SJCRH30 (cell line): ENCODE data around the gene DENND1B. TPM values are rescaled to one million over a fixed set of nuclear protein-coding genes. Genes with fewer than 3 reads are reported as not detected.

Experiments
- DNase-seq, 2 experiments: peaks; one replicate each; pipeline ENCODE4 v3.0.0-alpha.2; 2015 to 2020
- H3K27ac ChIP-seq: fragments of 250-450 bp; sonication (Bioruptor Pico); 2 replicates; pipeline ENCODE4 v1.5.1; 2020; ENCODE audit warnings: mild to moderate bottlenecking, moderate library complexity
- H3K27me3 ChIP-seq: fragments of 250-450 bp; sonication (Bioruptor Pico); 2 replicates; pipeline ENCODE4 v1.5.1; 2020; ENCODE audit warnings: mild to moderate bottlenecking, moderate library complexity
- H3K36me3 ChIP-seq: fragments of 250-450 bp; sonication (Bioruptor Pico); 2 replicates; pipeline ENCODE4 v1.5.1; 2020; ENCODE audit warnings: mild to moderate bottlenecking, moderate library complexity
- H3K4me1 ChIP-seq: fragments of 250-450 bp; sonication (Bioruptor Pico); 2 replicates; pipeline ENCODE4 v1.5.1; 2020; ENCODE audit warnings: mild to moderate bottlenecking, moderate library complexity
- H3K4me3 ChIP-seq: fragments of 250-450 bp; sonication (Bioruptor Pico); 2 replicates; pipeline ENCODE4 v1.5.1; 2020; ENCODE audit warnings: mild to moderate bottlenecking, moderate library complexity
- H3K9me3 ChIP-seq: fragments of 250-450 bp; sonication (Bioruptor Pico); replicated peaks from 2 replicates; pipeline ENCODE4 v1.5.1; 2020; ENCODE audit warnings: mild to moderate bottlenecking, moderate library complexity
- total RNA-seq: library from RNA; depleted of rRNA; stranded (reverse); fragments of >200 nt; shearing (Covaris generic); gene quantifications from 2 replicates; pipeline ENCODE4 v1.2.3, GENCODE V29; 2014

Gene DENND1B
- total RNA-seq, 1 experiment from 2014 or later: 4.2 TPM

GRCh38 chr1:197672347-197672746 is 102.9 kb downstream of the DENND1B start:
- DNase-seq: no peak
- H3K36me3 ChIP-seq: no peaks in the 10 kb centered on the region
- no peaks in the 10 kb centered on the region for H3K4me1 ChIP-seq
- H3K4me3 ChIP-seq: no peak overlapping the region
- H3K9me3 ChIP-seq: no peaks in the 10 kb centered on the region
- no peaks in the 10 kb centered on the region for H3K27me3 ChIP-seq
- H3K27ac ChIP-seq: no peak overlapping the region

- H3K27me3 ChIP-seq: no peaks in the 10 kb centered on the region
- no peaks in the 10 kb centered on the region for H3K4me1 ChIP-seq
- no peak overlapping the region for H3K27ac ChIP-seq
- DNase-seq: no peak
- H3K4me3 ChIP-seq: no peak overlapping the region
- no peaks in the 10 kb centered on the region for H3K9me3 ChIP-seq
- no peaks in the 10 kb centered on the region for H3K36me3 ChIP-seq
Measured at GRCh38 chr1:197671920-197672319, 103.4 kb downstream of the DENND1B start.

- no peaks in the 10 kb centered on the region for H3K9me3 ChIP-seq
- DNase-seq: no peak
- no peak overlapping the region for H3K27ac ChIP-seq
- H3K27me3 ChIP-seq: no peaks in the 10 kb centered on the region
- H3K36me3 ChIP-seq: no peaks in the 10 kb centered on the region
- H3K4me3 ChIP-seq: no peak overlapping the region
- H3K4me1 ChIP-seq: no peaks in the 10 kb centered on the region
Measured at GRCh38 chr1:197671140-197671539, 104.1 kb downstream of the DENND1B start.

- Histone ChIP-seq H3K27me3 (no peaks in the 10 kb centered on the region), H3K9me3 (no peaks in the 10 kb centered on the region), H3K36me3 (no peaks in the 10 kb centered on the region), H3K27ac (no peak overlapping the region), H3K4me3 (no peak overlapping the region), H3K4me1 (no peaks in the 10 kb centered on the region)
- DNase-seq: no peak
Measured at GRCh38 chr1:197666769-197667285, 108.5 kb downstream of the DENND1B start.

- no peak overlapping the region for H3K27ac ChIP-seq
- H3K27me3 ChIP-seq: no peaks in the 10 kb centered on the region
- DNase-seq: no peak
- H3K36me3 ChIP-seq: no peaks in the 10 kb centered on the region
- no peak overlapping the region for H3K4me3 ChIP-seq
- no peaks in the 10 kb centered on the region for H3K9me3 ChIP-seq
- H3K4me1 ChIP-seq: no peaks in the 10 kb centered on the region
Measured at GRCh38 chr1:197664391-197664790, 110.9 kb downstream of the DENND1B start.

- Histone ChIP-seq H3K36me3 (no peaks in the 10 kb centered on the region), H3K4me3 (no peak overlapping the region), H3K9me3 (no peaks in the 10 kb centered on the region), H3K4me1 (no peaks in the 10 kb centered on the region), H3K27ac (no peak overlapping the region), H3K27me3 (no peaks in the 10 kb centered on the region)
- no peak for DNase-seq
Measured at GRCh38 chr1:197663162-197663953, 111.9 kb downstream of the DENND1B start.

GRCh38 chr1:197660389-197660788 is 114.9 kb downstream of the DENND1B start:
- H3K4me3 ChIP-seq: no peak overlapping the region
- DNase-seq: no peak
- no peaks in the 10 kb centered on the region for H3K9me3 ChIP-seq
- no peaks in the 10 kb centered on the region for H3K27me3 ChIP-seq
- H3K27ac ChIP-seq: no peak overlapping the region
- H3K36me3 ChIP-seq: no peaks in the 10 kb centered on the region
- H3K4me1 ChIP-seq: no peaks in the 10 kb centered on the region

GRCh38 chr1:197659171-197659570 is 116.1 kb downstream of the DENND1B start:
- no peak for DNase-seq
- Histone ChIP-seq H3K27ac (no peak overlapping the region), H3K36me3 (no peaks in the 10 kb centered on the region), H3K4me3 (no peak overlapping the region), H3K4me1 (no peaks in the 10 kb centered on the region), H3K27me3 (no peaks in the 10 kb centered on the region), H3K9me3 (no peaks in the 10 kb centered on the region)

GRCh38 chr1:197649188-197649587 is 126.1 kb downstream of the DENND1B start:
- H3K27me3 ChIP-seq: no peaks in the 10 kb centered on the region
- no peak for DNase-seq
- H3K9me3 ChIP-seq: no peaks in the 10 kb centered on the region
- no peak overlapping the region for H3K4me3 ChIP-seq
- no peak overlapping the region for H3K27ac ChIP-seq
- no peaks in the 10 kb centered on the region for H3K4me1 ChIP-seq
- no peaks in the 10 kb centered on the region for H3K36me3 ChIP-seq

GRCh38 chr1:197638316-197638715 is 137.0 kb downstream of the DENND1B start:
- no peaks in the 10 kb centered on the region for H3K27me3 ChIP-seq
- no peak overlapping the region for H3K4me3 ChIP-seq
- H3K4me1 ChIP-seq: no peaks in the 10 kb centered on the region
- H3K36me3 ChIP-seq: no peaks in the 10 kb centered on the region
- no peak overlapping the region for H3K27ac ChIP-seq
- no peak for DNase-seq
- H3K9me3 ChIP-seq: no peaks in the 10 kb centered on the region

- no peak overlapping the region for H3K4me3 ChIP-seq
- no peaks in the 10 kb centered on the region for H3K36me3 ChIP-seq
- H3K27ac ChIP-seq: no peak overlapping the region
- no peaks in the 10 kb centered on the region for H3K27me3 ChIP-seq
- no peak for DNase-seq
- no peaks in the 10 kb centered on the region for H3K9me3 ChIP-seq
- no peaks in the 10 kb centered on the region for H3K4me1 ChIP-seq
Measured at GRCh38 chr1:197637406-197637805, 137.9 kb downstream of the DENND1B start.

- DNase-seq: no peak
- H3K9me3 ChIP-seq: no peaks in the 10 kb centered on the region
- H3K36me3 ChIP-seq: no peaks in the 10 kb centered on the region
- no peak overlapping the region for H3K27ac ChIP-seq
- no peaks in the 10 kb centered on the region for H3K4me1 ChIP-seq
- H3K4me3 ChIP-seq: no peak overlapping the region
- no peaks in the 10 kb centered on the region for H3K27me3 ChIP-seq
Measured at GRCh38 chr1:197633447-197634078, 141.7 kb downstream of the DENND1B start.

GRCh38 chr1:197632651-197633050 is 142.6 kb downstream of the DENND1B start:
- DNase-seq: no peak
- H3K27ac ChIP-seq: no peak overlapping the region

GRCh38 chr1:197632005-197632404 is 143.3 kb downstream of the DENND1B start:
- no peaks in the 10 kb centered on the region for H3K9me3 ChIP-seq
- H3K4me1 ChIP-seq: no peaks in the 10 kb centered on the region
- no peak overlapping the region for H3K4me3 ChIP-seq
- no peak overlapping the region for H3K27ac ChIP-seq
- no peaks in the 10 kb centered on the region for H3K36me3 ChIP-seq
- H3K27me3 ChIP-seq: no peaks in the 10 kb centered on the region
- peak in 1 of 2 experiments; percentile 3 for DNase-seq

More at GRCh38 chr1:197632651-197633050, 142.6 kb downstream of the DENND1B start:
- Histone ChIP-seq H3K36me3 (no peaks in the 10 kb centered on the region), H3K4me1 (no peaks in the 10 kb centered on the region), H3K27me3 (no peaks in the 10 kb centered on the region), H3K9me3 (no peaks in the 10 kb centered on the region), H3K4me3 (no peak overlapping the region)

- Histone ChIP-seq H3K27me3 (no peaks in the 10 kb centered on the region), H3K36me3 (no peaks in the 10 kb centered on the region), H3K4me3 (no peak overlapping the region), H3K4me1 (0 out of 2 replicates have a peak, but pooled peaks cover 3% of the 10 kb centered on the region), H3K27ac (no peak overlapping the region), H3K9me3 (no peaks in the 10 kb centered on the region)
- DNase-seq: no peak
Measured at GRCh38 chr1:197622371-197622770, 152.9 kb downstream of the DENND1B start.
